OCI-LY7 (cell line): ENCODE measurements around the gene CDK17.

ENCODE experiments used
- CTCF ChIP-seq: fragments of 200-600 bp; sonication (generic); conservative IDR thresholded peaks from 2 replicates; pipeline ENCODE4 v1.5.1; 2014; ENCODE audit warnings: mild to moderate bottlenecking, antibody characterized with exemption, low read length, moderate library complexity, mixed read lengths
- EZH2phosphoT487 ChIP-seq: fragments of 200-600 bp; sonication (generic); IDR thresholded peaks from 2 replicates; pipeline ENCODE4 v1.6.1; 2018; ENCODE audit warnings: low read depth, borderline replicate concordance, mild to moderate bottlenecking, mixed run types, antibody characterized with exemption, low read length, moderate library complexity, mixed read lengths

- TF ChIP-seq CTCF (no peak), EZH2phosphoT487 (no peak)
These were observed 107.1 kb downstream of the CDK17 start for GRCh38 chr12:96293093-96293492.
